ENCODE data around the gene SSRP1. TPM values are rescaled to one million over a fixed set of nuclear protein-coding genes. Genes with fewer than 3 reads are reported as not detected.

SSRP1 gene
- total RNA-seq, 1 donor from 2014 or later: 85.4 TPM

DNA sequence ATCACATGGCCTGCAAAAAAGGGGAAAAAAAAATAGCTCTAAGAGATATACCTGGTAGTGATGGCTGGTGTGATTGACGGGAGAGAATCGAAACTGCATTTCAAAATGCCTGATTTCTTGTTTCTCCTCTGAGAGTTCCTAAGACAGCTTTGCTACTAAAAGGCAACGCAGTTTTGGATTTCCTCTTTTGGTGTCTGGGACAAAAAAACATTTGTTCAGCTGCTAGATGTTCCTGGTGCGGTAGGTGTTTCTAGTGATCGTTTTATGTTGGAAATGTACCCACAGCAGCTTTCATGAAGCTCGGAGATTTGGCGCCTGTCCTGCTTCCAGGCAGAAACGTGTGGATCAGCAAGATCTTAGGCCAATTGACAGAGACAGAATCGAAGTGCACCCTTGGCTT lies 20.6 kb upstream of the SSRP1 start:
- H3K4me3 ChIP-seq: no peak overlapping the region
- no peak for TF ChIP-seq POLR2AphosphoS5 (IDR thresholded peaks at IDR 0.05; ENCODE audit: insufficient read depth in 1 of 2, low read depth in 1 of 2)
- no peak for TF ChIP-seq POLR2A (IDR thresholded peaks at IDR 0.05)
- TF ChIP-seq CTCF (IDR thresholded peaks at IDR 0.05): no peak
- no peaks in the 10 kb centered on the region for H3K27me3 ChIP-seq
- no peaks in the 10 kb centered on the region for H3K9me3 ChIP-seq
- intact Hi-C loops (cut with DNase I): no loop called here
- no peak for DNase-seq (ENCODE audit: extremely low spot score in 2 of 2)
- peaks cover 18% of the 10 kb centered on the region for H3K4me1 ChIP-seq
- H3K36me3 ChIP-seq: no peaks in the 10 kb centered on the region
- no peak overlapping the region for H3K27ac ChIP-seq

GRCh38 chr11:57354699-57355098 lies 19.0 kb upstream of the SSRP1 start:
- no peaks in the 10 kb centered on the region for H3K9me3 ChIP-seq
- TF ChIP-seq POLR2A (IDR thresholded peaks at IDR 0.05) (no peak), POLR2AphosphoS5 (IDR thresholded peaks at IDR 0.05; ENCODE audit: insufficient read depth in 1 of 2, low read depth in 1 of 2) (no peak), CTCF (IDR thresholded peaks at IDR 0.05) (no peak)
- no peaks in the 10 kb centered on the region for H3K36me3 ChIP-seq
- no peak for DNase-seq (ENCODE audit: extremely low spot score in 2 of 2)
- no peaks in the 10 kb centered on the region for H3K27me3 ChIP-seq
- H3K27ac ChIP-seq: no peak overlapping the region
- H3K4me1 ChIP-seq: peaks cover 20% of the 10 kb centered on the region
- intact Hi-C loops (cut with DNase I): no loop called here
- H3K4me3 ChIP-seq: no peak overlapping the region

- Histone ChIP-seq H3K27me3 (no peaks in the 10 kb centered on the region), H3K9me3 (no peaks in the 10 kb centered on the region), H3K27ac (no peak overlapping the region), H3K4me1 (peaks cover 24% of the 10 kb centered on the region), H3K36me3 (no peaks in the 10 kb centered on the region), H3K4me3 (no peak overlapping the region)
- TF ChIP-seq CTCF (IDR thresholded peaks at IDR 0.05) (no peak), POLR2AphosphoS5 (IDR thresholded peaks at IDR 0.05; ENCODE audit: insufficient read depth in 1 of 2, low read depth in 1 of 2) (no peak), POLR2A (IDR thresholded peaks at IDR 0.05) (no peak)
- DNase-seq (ENCODE audit: extremely low spot score in 2 of 2): no peak
- intact Hi-C loops (cut with DNase I): no loop called here
These were observed 18.2 kb upstream of the SSRP1 start for GRCh38 chr11:57353852-57354251.

DNA sequence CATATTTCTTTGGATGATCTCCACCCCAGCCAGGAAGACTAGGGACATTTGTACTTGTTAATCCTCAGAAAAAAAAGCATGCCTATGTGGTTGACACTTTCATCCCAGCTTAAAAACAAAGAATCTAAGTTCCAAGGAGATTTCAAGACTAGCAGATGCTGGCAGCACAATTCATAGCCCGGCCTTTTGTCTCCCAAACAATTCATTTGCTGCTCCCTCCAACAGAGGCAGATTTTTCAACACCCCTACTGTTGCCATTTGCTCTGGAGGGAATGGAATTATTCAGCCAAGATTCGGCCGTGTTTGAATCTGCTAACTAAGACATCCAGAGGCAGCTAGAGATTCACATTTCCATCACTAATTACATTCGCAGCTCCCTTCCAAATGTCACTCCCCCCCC lies 17.8 kb upstream of the SSRP1 start:
- Histone ChIP-seq H3K9me3 (no peaks in the 10 kb centered on the region), H3K27ac (no peak overlapping the region), H3K27me3 (no peaks in the 10 kb centered on the region), H3K4me1 (peaks cover 24% of the 10 kb centered on the region), H3K36me3 (no peaks in the 10 kb centered on the region), H3K4me3 (no peak overlapping the region)
- no peak for TF ChIP-seq CTCF (IDR thresholded peaks at IDR 0.05)
- TF ChIP-seq POLR2A (IDR thresholded peaks at IDR 0.05): no peak
- TF ChIP-seq POLR2AphosphoS5 (IDR thresholded peaks at IDR 0.05; ENCODE audit: insufficient read depth in 1 of 2, low read depth in 1 of 2): no peak
- intact Hi-C loops (cut with DNase I): no loop called here
- no peak for DNase-seq (ENCODE audit: extremely low spot score in 2 of 2)

- H3K4me3 ChIP-seq: no peak overlapping the region
- no peaks in the 10 kb centered on the region for H3K9me3 ChIP-seq
- intact Hi-C loops (cut with DNase I): no loop called here
- H3K27me3 ChIP-seq: no peaks in the 10 kb centered on the region
- no peak for TF ChIP-seq CTCF (IDR thresholded peaks at IDR 0.05)
- TF ChIP-seq POLR2A (IDR thresholded peaks at IDR 0.05): no peak
- no peak for TF ChIP-seq POLR2AphosphoS5 (IDR thresholded peaks at IDR 0.05; ENCODE audit: insufficient read depth in 1 of 2, low read depth in 1 of 2)
- no peak overlapping the region for H3K27ac ChIP-seq
- no peak for DNase-seq (ENCODE audit: extremely low spot score in 2 of 2)
- peaks cover 20% of the 10 kb centered on the region for H3K4me1 ChIP-seq
- no peaks in the 10 kb centered on the region for H3K36me3 ChIP-seq
These were observed 17.3 kb upstream of the SSRP1 start for GRCh38 chr11:57353036-57353435.
